D341Med (cell line): ENCODE results near the gene RELA.
"Not testable (repeated sequence)": the region's sequence is repeated elsewhere in the genome, so short reads cannot be mapped to it uniquely, and the experiment has no call there.

Experiments
- DNase-seq: peaks from one replicate; pipeline ENCODE4 v3.0.0; 2012; ENCODE audit warnings: low spot score

RELA gene

DNA sequence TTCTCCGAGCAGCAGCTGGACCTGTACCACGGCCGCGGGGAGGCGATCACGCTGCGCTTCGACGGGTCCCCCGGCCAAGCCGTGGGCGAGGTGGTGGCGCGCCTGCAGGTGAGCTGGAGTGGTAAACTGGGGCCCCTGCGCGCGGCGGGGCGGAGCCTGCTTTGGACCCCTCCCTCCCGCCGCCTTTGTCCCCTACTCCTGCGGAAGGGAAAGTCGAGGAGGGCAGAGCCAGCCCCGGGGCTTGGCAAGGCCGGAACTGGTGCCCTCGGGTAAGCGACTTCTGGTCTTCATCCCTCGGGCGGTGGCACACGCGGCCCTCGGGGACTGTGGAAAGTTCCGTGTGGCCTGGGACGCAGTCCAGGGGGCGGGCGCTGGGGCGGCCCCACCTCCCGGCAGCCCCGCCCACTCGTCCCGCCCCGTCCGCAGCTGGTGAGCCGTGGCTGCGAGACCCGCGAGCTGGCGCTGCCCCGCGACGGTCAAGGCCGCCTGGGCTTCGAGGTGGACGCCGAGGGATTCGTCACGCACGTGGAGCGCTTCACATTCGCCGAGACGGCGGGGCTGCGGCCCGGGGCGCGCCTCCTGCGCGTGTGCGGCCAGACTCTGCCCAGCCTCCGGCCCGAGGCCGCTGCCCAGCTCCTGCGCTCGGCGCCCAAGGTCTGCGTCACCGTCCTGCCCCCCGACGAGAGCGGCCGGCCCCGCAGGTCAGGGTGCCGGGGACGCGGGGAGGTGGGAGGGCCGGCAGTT lies 15.6 kb downstream of the RELA start:
- peak; percentile 79 for DNase-seq

DNA sequence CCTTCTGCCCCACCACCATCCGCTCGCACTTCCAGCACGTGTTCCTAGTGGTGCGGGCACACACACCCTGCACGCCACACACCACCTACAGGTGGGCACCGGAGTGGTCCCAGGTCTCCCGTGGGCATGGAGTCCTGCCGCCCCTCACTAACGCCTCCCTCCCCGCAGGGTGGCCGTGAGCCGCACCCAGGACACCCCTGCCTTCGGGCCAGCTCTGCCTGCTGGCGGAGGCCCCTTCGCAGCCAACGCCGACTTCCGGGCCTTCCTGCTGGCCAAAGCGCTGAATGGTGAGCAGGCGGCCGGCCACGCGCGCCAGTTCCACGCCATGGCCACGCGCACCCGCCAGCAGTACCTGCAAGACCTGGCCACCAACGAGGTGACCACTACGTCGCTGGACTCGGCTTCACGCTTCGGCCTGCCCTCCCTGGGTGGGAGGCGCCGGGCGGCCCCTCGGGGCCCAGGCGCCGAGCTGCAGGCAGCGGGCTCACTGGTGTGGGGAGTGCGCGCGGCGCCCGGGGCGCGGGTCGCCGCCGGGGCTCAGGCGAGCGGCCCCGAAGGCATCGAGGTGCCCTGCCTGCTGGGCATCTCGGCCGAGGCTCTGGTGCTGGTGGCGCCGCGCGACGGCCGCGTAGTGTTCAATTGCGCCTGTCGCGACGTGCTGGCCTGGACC lies 16.3 kb downstream of the RELA start:
- DNase-seq, result no peak

DNA sequence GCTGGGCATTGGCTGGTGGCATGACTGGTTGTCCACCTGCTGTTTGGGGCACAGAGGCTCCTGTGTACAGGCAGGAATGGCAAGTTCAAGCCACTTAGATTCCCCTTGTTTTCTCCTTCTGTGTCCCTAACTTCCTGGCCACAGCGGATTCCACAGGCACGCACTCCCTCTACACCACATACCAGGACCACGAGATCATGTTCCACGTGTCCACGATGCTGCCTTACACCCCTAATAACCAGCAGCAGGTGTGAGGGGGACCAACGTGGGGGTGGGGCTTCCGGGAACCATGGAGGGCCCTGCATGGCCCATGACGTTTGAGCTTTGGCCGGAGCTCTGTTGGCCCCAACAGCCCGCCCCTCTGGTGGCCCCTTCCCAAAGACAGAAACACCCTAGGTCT lies 17.0 kb downstream of the RELA start:
- no peak for DNase-seq

DNA sequence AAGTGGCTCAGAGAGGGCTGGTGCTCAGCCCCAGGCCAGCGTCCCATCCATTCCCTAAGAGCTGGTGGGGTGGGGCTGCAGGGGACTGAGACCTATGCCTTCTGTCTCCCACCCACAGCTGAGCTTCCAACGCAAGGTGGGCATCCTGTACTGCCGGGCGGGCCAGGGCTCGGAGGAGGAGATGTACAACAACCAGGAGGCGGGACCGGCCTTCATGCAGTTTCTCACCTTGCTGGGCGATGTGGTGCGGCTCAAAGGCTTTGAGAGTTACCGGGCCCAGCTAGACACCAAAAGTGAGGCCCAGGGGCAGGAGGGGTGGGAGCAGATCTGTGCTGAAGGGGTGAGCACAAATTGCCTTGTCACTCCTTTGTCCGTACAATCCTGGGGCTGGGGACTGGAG lies 17.9 kb downstream of the RELA start:
- DNase-seq, result no peak

DNA sequence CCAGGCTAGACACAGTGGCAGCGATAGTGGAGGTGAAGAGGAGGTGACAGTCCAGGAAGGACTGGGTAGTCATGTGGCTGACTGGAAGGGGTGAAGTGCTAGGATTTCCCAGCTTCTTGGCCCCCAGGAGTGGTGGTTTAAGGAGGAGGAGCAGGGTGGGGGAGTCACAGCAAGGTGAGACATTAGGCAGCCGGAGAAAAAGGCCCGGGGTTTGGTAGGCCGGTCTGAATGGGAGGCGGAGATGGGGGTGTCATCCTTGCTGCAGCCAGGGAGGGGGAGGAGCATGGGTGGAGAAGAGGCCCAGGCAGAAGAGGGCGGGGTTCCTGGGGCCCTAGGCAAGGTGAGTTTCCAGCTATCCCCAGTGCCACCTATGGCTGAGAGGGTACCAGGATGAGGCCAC lies 18.7 kb downstream of the RELA start:
- no peak for DNase-seq

DNA sequence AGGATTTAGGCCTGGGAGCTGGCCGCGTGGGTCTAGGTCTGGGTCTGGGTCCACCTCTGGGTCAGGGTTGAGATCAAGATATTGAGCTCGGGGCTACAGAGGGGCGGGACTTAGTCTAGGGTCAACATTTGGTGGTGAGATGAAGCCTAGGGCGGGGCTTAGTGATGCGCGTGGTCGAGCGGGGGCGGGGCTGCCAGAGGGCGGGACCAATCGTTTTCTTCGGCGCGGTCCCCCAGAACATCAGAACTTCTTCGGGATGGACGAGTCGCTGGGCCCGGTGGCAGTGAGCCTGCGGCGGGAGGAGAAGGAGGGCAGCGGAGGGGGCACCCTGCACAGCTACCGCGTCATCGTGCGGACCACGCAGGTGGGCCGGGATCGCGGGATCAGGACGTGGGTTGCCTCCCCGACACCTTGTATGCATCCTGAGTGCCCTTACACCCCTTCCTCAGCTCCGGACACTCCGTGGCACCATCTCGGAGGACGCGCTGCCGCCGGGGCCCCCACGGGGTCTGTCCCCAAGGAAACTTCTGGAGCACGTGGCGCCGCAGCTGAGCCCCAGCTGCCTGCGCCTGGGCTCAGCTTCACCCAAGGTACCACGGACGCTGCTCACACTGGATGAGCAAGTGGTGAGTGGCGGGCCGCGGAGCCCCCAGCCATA lies 20.6 kb downstream of the RELA start:
- no peak for DNase-seq

DNA sequence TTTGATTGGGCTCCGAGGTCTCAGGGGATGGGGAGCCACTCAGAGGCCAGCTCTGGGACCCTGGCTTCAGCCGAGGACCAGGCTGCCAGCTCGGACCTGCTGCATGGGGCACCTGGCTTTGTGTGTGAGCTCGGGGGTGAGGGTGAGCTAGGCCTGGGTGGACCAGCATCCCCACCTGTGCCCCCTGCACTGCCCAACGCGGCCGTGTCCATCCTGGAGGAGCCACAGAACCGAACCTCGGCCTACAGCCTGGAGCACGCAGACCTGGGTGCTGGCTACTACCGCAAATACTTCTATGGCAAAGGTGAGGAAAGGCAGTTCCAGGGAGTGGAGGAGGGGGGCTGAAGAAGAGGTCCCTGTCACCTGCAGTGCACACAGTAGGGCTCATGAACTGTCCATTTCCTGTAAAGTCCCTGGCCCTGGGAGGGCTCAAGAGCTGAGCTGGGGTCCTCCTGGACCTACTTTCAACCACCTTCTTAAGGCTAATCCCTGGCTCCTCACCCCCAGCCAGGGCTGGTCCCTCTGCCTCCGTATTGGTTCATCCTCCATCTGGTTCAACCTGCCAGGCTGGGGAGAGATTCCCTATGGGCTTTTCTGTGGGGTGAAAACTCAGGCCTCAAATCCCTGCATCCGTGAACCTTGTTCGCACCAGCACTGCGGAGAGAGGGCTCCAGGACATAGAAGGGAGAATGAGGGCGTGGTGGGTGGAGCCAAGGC lies 21.3 kb downstream of the RELA start:
- DNase-seq, result no peak

DNA sequence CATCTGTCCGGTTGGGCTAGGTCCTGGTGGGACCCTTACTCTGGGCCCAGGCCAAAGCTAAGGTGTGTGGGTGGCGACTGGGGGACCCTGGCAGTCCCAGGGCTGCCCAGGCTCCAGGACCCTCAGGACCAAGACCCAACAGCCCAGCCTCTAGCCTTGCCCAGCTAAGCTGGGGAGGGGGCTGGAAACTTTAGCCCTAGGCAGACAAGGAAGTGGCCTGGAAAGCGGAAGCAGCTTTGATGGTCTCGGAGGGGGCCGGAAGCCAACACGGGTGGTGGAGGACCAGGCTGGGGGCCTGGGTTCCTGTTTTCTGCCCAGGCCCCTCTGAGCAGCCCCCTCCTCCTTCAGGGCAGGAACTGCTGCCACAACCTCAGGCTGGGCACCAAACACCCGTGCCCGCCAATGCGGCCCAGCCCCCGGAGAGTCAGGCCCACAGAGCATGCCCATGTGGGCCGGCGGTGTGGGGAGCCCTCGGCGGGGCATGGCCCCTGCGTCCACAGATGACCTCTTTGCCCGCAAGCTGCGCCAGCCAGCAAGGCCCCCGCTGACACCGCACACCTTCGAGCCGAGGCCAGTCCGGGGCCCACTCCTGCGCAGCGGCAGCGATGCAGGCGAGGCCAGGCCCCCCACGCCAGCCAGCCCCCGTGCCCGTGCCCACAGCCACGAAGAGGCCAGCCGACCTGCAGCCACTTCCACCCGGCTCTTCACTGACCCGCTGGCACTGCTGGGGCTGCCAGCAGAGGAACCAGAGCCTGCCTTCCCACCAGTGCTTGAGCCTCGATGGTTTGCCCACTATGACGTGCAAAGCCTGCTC lies 22.0 kb downstream of the RELA start:
- no peak for DNase-seq

DNA sequence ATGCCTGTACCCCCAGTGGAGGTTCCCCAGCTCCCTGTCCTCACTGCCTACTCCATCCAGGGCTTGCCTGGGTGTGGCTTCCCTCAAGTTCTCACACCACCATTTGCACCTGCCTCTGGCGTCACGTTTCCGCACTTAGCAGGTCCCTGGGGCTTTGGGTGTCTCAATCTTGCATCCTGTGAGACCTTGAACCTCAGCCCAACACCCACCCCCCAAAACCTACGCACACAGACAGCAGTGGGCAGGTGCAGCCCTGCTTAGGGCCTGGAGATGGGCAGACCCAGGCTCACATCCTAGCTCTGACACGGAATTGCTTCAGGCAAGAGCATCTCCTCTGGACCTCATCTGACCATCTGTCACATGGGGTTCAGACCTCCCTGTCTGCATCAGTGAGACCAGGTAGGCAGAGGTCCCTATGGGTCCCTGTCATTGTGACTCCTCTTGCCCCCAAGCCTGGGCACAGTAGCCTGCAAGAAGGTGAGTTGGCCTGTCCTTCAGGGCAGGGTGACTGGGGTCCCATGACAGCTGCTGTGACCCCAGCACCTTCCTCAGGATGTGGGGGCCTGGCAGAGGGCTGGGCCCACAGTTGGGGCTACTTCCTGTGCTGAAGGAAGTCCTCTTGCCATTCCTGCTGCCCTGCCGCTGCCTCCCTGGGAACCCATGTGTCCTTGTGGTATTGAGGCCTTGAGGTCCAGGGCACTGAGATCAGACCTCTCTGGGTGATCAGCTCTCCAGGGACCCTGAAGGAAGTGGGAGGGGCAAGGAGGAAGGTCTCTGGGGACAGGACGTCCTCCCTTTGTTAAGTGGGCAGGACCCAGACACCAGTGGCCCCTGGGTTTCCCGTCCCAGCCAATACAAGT lies 22.9 kb downstream of the RELA start:
- no peak for DNase-seq

DNA sequence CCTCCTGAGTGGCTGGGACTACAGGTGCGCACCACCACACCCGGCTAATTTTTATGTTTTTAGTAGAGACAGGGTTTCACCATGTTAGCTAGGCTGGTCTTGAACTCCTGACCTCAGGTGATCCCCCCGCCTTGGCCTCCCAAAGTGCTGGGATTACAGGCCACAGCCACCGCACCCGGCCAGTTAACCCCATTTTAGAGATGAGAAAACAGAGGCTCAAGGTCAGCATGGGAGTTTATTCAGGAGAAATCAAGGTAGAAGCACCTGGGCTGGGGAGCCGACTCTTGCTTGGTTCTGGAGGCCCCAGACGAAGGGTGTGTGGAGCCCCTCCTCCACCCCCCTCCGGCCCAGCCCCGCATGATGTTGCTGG lies 23.5 kb downstream of the RELA start:
- DNase-seq, result not testable (repeated sequence)

DNA sequence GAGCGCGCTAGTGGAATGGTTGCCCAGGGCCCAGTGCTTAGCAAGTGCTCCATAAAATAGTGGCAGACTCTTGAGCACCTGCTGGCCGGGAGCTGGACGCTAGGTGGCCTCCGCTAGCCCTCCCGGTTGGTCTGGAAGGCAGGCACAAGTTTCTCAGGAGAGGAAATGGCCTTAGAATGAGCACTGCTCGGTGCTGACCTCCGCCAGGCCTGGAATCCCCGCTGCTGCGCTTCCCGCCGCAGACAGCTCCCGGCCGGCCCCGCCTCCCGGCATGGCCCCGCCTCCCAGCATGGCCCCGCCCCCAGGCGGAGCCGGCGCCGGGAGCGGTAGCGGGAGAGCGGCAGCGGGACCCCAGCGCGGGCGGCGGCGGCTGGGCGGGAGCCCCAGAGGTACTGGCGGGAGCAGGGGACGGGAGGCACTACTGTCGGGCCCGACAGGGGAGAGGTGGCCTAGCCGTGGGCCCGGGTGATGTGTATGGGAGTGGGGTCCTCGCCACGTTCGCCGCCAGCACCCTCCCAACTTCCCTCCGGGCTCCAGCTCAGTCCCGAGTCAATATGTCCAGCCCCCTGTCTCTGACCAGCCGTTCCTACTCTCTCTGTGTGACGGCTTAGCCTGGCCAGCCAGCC lies 24.8 kb downstream of the RELA start, which contains the start of gene SIPA1:
TSS of gene SIPA1 (plus strand) at position 308 of the 626 bp plus-strand sequence. CDS start 2,821 bp downstream, outside the sequence.
- DNase-seq, result peak; percentile 96

DNA sequence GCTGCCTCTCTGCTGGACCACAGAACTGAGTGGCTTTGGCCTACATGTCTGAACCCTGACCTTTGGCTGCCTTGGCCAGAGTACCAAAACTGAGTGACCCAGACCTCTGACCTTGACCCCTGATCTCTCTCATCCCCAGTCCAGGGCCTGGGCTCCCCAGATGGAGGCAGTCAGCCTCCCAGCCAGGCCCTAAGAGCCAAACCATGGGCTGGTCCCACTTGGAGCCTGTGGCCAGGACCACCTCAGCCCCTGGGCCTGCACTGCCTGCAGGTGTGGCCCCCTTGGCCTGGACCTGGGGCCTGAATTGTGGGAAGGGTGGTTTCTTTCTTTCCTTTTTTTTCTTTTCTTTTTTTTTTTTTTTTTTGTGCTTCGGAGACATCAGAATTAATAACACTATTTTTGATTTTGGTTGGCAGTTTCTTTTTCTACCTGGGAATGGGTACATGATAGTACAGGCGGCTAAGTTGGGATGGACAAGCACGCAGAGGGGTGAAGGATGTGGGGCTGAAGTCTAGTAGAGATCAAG lies 25.6 kb downstream of the RELA start:
- DNase-seq, result no peak

DNA sequence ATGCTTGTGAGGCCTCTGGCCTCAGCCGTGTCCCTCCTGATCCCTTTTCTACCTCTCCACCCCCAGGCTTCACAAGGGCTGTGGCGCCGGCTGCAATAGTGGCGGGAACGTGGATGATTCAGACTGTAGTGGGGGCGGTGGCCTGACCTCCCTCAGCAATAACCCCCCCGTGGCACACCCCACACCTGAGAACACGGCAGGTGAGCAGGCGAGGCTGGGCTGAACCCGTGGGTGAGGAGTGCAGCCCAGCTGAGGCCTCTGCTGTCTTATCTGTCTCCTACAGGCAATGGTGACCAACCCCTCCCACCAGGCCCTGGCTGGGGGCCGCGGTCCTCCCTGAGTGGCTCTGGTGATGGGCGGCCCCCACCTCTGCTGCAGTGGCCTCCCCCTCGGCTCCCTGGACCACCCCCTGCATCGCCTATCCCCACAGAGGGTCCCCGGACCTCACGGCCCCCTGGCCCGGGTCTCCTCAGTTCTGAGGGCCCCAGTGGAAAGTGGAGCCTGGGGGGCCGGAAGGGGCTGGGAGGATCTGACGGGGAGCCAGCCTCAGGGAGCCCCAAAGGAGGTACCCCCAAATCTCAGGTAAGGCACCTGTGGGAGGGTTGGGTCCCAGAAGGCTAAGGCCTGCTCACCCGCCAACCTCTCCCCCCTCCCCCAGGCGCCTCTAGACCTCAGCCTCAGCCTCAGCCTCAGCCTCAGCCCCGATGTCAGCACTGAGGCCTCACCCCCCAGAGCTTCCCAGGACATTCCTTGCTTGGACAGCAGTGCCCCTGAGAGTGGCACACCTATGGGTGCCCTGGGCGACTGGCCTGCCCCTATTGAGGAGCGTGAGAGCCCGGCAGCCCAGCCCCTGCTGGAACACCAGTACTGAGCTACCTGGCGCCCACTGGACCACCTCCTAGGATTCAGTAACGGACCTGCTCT lies 26.3 kb downstream of the RELA start:
- no peak for DNase-seq

DNA sequence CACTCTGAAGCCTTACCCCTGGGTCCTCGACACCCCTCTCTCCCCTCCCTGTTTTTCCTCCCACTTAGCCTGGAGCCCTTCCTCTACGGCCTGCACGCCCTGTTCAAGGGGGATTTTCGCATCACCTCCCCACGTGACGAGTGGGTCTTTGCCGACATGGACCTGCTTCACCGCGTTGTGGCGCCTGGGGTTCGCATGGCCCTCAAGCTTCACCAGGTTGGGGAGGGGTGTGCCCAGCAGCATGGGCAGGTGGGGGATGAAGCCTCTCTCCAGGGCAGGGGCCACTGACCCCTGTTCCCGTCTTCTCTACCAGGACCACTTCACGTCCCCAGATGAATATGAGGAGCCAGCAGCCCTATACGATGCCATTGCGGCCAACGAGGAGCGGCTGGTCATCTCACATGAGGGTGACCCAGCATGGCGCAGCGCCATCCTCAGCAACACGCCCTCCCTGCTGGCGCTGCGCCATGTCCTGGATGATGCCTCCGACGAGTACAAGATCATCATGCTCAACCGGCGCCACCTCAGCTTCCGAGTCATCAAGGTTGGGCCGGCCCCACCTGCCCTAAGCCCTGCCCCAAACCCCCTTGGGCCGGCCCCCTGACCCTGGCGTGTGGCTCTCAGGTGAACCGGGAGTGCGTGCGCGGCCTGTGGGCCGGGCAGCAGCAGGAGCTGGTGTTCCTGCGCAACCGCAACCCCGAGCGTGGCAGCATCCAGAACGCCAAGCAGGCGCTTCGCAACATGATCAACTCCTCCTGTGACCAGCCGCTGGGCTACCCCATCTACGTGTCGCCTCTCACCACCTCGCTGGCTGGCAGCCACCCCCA lies 27.6 kb downstream of the RELA start:
- no peak for DNase-seq

DNA sequence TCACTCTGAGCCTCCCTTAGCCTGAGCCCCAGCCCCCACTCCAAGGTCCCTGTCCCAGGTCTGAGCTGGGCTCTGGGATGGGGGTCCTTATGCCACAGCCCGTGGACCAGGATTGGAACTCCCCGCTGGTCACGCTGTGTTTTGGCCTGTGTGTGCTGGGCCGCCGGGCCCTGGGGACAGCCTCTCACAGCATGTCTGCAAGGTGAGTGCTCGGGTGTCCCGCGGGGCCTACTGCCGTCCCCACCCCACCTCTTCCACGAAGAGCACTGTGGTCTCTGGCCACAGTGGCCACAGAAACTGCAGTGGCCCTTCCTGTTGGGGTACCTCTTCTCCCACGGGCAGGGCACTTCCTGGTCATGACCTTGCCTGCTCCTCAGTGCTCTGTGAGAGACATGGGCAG lies 28.3 kb downstream of the RELA start:
- DNase-seq, result no peak

DNA sequence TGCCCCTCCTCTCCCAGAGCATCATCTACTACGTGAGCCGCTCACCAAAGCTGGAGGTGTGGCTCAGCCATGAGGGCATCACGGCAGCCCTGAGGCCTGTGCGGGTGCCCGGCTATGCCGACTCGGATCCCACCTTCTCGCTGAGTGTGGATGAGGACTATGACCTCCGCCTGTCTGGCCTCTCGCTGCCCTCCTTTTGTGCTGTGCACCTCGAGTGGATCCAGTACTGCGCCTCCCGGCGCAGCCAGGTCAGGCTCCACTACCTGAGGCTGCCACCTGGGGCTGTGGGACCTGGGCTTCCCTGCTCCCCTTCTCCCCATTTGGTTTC lies 28.6 kb downstream of the RELA start:
- no peak for DNase-seq

DNA sequence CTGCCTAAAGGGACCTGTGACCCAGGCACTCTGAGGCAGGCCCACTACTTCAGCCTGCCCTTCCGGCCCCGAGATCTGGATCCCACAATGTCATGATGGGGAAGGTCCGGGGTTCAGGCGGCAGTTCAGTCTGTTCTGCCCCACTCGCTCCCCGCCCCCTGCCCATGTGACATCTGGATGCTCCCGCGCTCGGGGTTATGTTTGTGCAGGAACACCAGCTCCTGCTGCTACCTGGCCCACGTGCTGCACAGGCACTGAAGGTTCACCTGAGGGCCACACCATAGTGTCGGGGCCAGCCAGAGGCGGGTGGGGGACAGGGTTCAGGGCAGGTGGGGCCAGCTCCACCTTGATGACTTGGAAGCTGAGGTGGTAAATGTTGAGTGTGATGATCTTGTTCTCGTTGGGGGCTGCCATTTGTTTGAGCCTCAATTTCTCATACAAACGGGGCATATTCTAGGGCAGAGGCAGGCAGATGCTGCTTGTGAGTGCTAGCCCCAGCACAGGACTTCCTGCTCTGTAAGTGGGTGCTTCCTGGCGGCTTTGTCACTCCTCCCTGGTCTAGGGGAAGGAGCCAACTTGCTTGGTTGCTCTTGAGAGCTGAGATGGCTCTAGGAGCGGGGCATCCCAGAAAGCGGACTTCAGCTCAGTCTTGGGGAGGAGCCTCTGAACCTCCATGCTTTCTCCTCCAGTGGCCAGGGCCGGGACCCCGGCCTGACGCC lies 29.2 kb downstream of the RELA start:
- DNase-seq, result no peak

DNA sequence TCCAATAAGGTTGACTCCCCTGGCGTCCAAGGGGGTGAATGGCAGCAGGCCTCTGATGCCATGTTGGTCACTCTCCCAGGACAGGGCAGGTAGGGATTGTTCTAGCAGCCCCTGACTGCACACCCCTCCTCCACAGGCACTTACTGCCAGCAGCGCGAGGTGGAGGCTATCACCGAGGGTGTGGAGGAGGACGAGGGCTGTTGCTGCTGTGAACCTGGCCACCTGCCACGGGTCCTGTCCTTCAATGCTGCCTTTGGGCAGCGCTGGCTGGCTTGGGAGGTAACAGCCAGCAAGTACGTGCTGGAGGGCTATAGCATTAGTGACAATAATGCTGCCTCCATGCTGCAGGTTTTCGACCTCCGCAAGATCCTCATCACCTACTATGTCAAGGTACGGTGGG lies 32.5 kb downstream of the RELA start:
- no peak for DNase-seq
